Stomach (tissue), 9 donors: Measurements from ENCODE around the gene PRRX1. TPM values are rescaled to one million over a fixed set of nuclear protein-coding genes. Genes with fewer than 3 reads are reported as not detected.
A peak's percentile ranks its signal among the peaks of the same experiment; 100 is the strongest.

Experiments
- DNase-seq, 2 donors: peaks; one replicate each; pipeline versions ENCODE4 v3.0.0 to v3.0.0-alpha.2; 2013 to 2019
- H3K27ac ChIP-seq, 5 donors: fragments of 200-600 bp in 4 of 5; sonication (generic) in 4 of 5; one replicate each; pipeline ENCODE4 v1.5.1; 2013 to 2019; ENCODE audit warnings: mild to moderate bottlenecking in 1 of 5, moderate library complexity in 1 of 5
- H3K27me3 ChIP-seq, 3 donors: fragments of 200-600 bp; sonication (generic); one replicate each; pipeline ENCODE4 v1.5.1; 2017 to 2019; ENCODE audit warnings: mixed run types in 1 of 3
- H3K36me3 ChIP-seq, 4 donors: fragments of 200-600 bp; sonication (generic); 1 replicate in 3 of 4; 2 replicates in 1 of 4; pipeline ENCODE4 v1.5.1; 2016 to 2019
- H3K4me1 ChIP-seq, 4 donors: fragments of 200-600 bp; sonication (generic); one replicate each; pipeline ENCODE4 v1.5.1; 2016 to 2019
- H3K4me3 ChIP-seq, 4 donors: fragments of 200-600 bp; sonication (generic) in 3 of 4; one replicate each; pipeline ENCODE4 v1.5.1; 2016 to 2019; ENCODE audit warnings: mild to moderate bottlenecking in 1 of 4
- H3K9me3 ChIP-seq, 4 donors: fragments of 200-600 bp; sonication (generic); one replicate each; pipeline ENCODE4 v1.5.1; 2016 to 2019
- EP300 ChIP-seq: sonication (generic); formaldehyde crosslinking; IDR thresholded peaks from one replicate; pipeline ENCODE4 v1.6.1; 2017; ENCODE audit warnings: antibody characterized with exemption
- POLR2A ChIP-seq, 4 donors: fragments of 450-650 bp; IDR thresholded peaks; one replicate each; pipeline ENCODE4 v1.6.1; 2016; ENCODE audit warnings: antibody characterized with exemption in 4 of 4, control low read depth in 2 of 4, mild to moderate bottlenecking in 1 of 4, moderate library complexity in 1 of 4
- POLR2AphosphoS5 ChIP-seq, 3 donors: sonication (generic); formaldehyde crosslinking; IDR thresholded peaks; one replicate each; pipeline ENCODE4 v1.6.1; 2016; ENCODE audit warnings: antibody characterized with exemption in 3 of 3
- WGBS, 5 donors: extraction: QIAGEN DNeasy Blood & Tissue Kit in 3 of 5; methylation state at CpG; one replicate each; pipeline versions ENCODE4 v1.1.5 to v1.1.7; 2013 to 2018; 5-methylcytosine and 5-hydroxymethylcytosine counted together
- intact Hi-C: fragments of 100-400 bp; cut with DNase I; formaldehyde crosslinking; loops from one replicate; pipeline ENCODE4 v1.15.1; 2023; ENCODE audit warnings: low total_unique reads
- polyA plus RNA-seq, 3 donors: library from polyadenylated mRNA; stranded (reverse); fragments of 200-250 nt; gene quantifications; one replicate each; pipeline ENCODE4 v1.2.3, GENCODE V29; 2013
- total RNA-seq, 5 donors: library from RNA; depleted of rRNA; stranded (reverse); fragments of >200 nt; gene quantifications; one replicate each; pipeline versions ENCODE4 v1.1.0 to v1.2.3, GENCODE V29; 2014 to 2016
- TF ChIP-seq, protein P1 (sequence below), 7 experiments: fragments of 450-650 bp in 4 of 7; fragments of 200-600 bp in 3 of 7; sonication (generic) in 3 of 7; IDR thresholded peaks; one replicate each; pipeline ENCODE4 v1.5.1; 2016 to 2019; ENCODE audit warnings: antibody characterized with exemption in 7 of 7, control low read depth in 2 of 7, mild to moderate bottlenecking in 1 of 7
- donor health status: healthy with polysubstance abuse.
- donor health status: Bipolar disorder and iron deficiency.
- donor health status: healthy.

Gene PRRX1
- total and polyA plus RNA-seq, 8 donors = 0.45 to 8.3 (median 1.3) TPM

DNA sequence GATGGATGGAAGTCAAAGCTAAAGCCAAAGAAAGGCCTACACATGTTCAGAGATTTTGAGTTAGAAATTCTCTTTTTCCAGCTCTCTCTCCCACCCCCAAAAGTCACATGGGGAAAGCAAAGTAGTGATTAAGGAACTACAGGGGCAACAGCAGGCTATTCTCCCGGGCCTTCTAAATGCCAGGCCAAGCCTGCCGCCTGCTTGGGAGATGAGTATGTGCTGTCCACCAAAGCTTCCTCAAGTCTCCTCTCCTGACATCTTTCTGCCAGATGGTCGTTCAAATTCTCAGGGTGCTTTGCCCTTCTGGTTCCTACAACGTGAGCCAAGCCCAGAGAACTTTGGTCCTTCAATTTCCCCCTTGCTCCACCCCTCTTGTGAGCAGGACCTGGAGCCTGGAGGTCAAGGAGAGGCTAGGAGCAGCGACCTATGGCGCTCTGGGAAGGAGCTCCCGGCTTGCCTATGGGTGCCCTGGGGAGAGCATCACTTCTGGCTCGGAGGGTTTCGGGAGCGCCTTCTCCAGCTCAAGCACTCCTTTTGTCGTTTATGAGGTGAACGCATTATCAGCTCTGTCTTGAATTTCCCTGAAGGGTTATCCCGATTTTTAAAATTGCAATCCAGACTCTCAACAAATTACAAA, 4.4 kb upstream of the PRRX1 start:
- Histone ChIP-seq H3K27ac (no peak overlapping the region), H3K36me3 (no peaks in the 10 kb centered on the region), H3K27me3 (peaks cover 9 to 68% (median 62%) of the 10 kb centered on the region in 3 donors), H3K4me1 (peaks cover 23 to 45% (median 34%) of the 10 kb centered on the region in 4 donors), H3K4me3 (no peak overlapping the region), H3K9me3 (no peaks in the 10 kb centered on the region)
- 34 to 55% (median 42%) methylated on average over 9 to 13 of the region's 13 CpGs for WGBS, 5 donors
- intact Hi-C loops = no loop called here
- no peak for TF ChIP-seq POLR2AphosphoS5 (IDR thresholded peaks at IDR 0.05)
- TF ChIP-seq POLR2A (IDR thresholded peaks at IDR 0.05) = no peak
- TF ChIP-seq, protein P1, sequence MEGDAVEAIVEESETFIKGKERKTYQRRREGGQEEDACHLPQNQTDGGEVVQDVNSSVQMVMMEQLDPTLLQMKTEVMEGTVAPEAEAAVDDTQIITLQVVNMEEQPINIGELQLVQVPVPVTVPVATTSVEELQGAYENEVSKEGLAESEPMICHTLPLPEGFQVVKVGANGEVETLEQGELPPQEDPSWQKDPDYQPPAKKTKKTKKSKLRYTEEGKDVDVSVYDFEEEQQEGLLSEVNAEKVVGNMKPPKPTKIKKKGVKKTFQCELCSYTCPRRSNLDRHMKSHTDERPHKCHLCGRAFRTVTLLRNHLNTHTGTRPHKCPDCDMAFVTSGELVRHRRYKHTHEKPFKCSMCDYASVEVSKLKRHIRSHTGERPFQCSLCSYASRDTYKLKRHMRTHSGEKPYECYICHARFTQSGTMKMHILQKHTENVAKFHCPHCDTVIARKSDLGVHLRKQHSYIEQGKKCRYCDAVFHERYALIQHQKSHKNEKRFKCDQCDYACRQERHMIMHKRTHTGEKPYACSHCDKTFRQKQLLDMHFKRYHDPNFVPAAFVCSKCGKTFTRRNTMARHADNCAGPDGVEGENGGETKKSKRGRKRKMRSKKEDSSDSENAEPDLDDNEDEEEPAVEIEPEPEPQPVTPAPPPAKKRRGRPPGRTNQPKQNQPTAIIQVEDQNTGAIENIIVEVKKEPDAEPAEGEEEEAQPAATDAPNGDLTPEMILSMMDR (IDR thresholded peaks at IDR 0.05) = no peak
- no peak for TF ChIP-seq EP300
- no peak for DNase-seq

DNA sequence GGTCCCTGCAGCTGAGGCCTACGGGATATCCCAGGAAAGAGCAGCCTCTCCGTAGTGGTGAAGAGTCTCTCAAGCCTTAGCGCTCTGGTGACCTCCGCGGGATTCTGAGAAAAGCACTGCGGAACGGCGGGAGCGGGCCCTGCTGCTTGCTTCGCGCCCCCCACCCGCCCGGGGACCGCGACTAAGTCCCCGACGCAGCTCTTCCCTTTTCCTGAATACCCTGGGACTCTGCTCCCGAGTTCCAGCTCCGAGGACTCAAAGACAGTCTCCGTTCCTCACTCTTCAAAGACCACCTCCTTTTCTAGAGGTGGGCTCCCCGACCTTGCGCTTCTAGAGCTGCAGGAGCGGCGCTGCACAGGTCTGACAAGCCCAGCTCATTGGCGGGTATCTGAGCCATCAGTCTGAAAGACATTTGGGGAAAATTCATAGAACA, 3.6 kb upstream of the PRRX1 start:
- peaks cover 27 to 52% (median 41%) of the 10 kb centered on the region in 4 donors for H3K4me1 ChIP-seq
- TF ChIP-seq, protein P1 (IDR thresholded peaks at IDR 0.05) = no peak
- TF ChIP-seq POLR2A (IDR thresholded peaks at IDR 0.05) (no peak), POLR2AphosphoS5 (IDR thresholded peaks at IDR 0.05) (no peak), EP300 (no peak)
- peaks cover 9 to 76% (median 70%) of the 10 kb centered on the region in 3 donors for H3K27me3 ChIP-seq
- no peaks in the 10 kb centered on the region for H3K9me3 ChIP-seq
- H3K4me3 ChIP-seq = no peak overlapping the region
- H3K36me3 ChIP-seq = no peaks in the 10 kb centered on the region
- intact Hi-C loops = no loop called here
- 11 to 36% (median 14%) methylated on average over 24 to 25 of the region's 25 CpGs for WGBS, 5 donors
- peak in 1 of 2 donors; percentile 21 for DNase-seq
- no peak overlapping the region for H3K27ac ChIP-seq

- TF ChIP-seq POLR2AphosphoS5 (IDR thresholded peaks at IDR 0.05) (no peak), EP300 (no peak), POLR2A (IDR thresholded peaks at IDR 0.05) (no peak)
- TF ChIP-seq, protein P1 (IDR thresholded peaks at IDR 0.05) = no peak
- peaks cover 9 to 83% (median 77%) of the 10 kb centered on the region in 3 donors for H3K27me3 ChIP-seq
- intact Hi-C loops = no loop called here
- no peaks in the 10 kb centered on the region for H3K36me3 ChIP-seq
- peak in 1 of 2 donors; percentile 61 for DNase-seq
- H3K27ac ChIP-seq = peak overlapping the region in 1 of 5 donors; percentile 73
- peak overlapping the region; percentile 33 to 44 (median 39) for H3K4me3 ChIP-seq
- H3K9me3 ChIP-seq = no peaks in the 10 kb centered on the region
- peaks cover 27 to 56% (median 43%) of the 10 kb centered on the region in 4 donors for H3K4me1 ChIP-seq
- WGBS, 5 donors = 6 to 10% (median 7%) methylated on average over 38 to 54 of the region's 54 CpGs
Measured at GRCh38 chr1:170660871-170661645, 2.9 kb upstream of the PRRX1 start.

GRCh38 chr1:170661646-170662411, 2.1 kb upstream of the PRRX1 start:
- peaks cover 9 to 91% (median 85%) of the 10 kb centered on the region in 3 donors for H3K27me3 ChIP-seq
- peak in 1 of 2 donors; percentile 45 for DNase-seq
- H3K36me3 ChIP-seq = no peaks in the 10 kb centered on the region
- no peaks in the 10 kb centered on the region for H3K9me3 ChIP-seq
- WGBS, 5 donors = 2 to 5% (median 4%) methylated on average over 29 to 31 of the region's 31 CpGs
- peaks cover 27 to 56% (median 43%) of the 10 kb centered on the region in 4 donors for H3K4me1 ChIP-seq
- intact Hi-C loops = no loop called here
- H3K27ac ChIP-seq = peak overlapping the region in 4 of 5 donors; percentile 4 to 73 (median 41)
- peak overlapping the region; percentile 33 to 44 (median 39) for H3K4me3 ChIP-seq
- no peak for TF ChIP-seq POLR2AphosphoS5 (IDR thresholded peaks at IDR 0.05)
- TF ChIP-seq, protein P1 (IDR thresholded peaks at IDR 0.05) = no peak
- TF ChIP-seq EP300 = no peak
- TF ChIP-seq POLR2A (IDR thresholded peaks at IDR 0.05) = no peak
